GM23338 (cell line): ENCODE measurements around the gene GPRIN2.
"Not testable (repeated sequence)": the region's sequence is repeated elsewhere in the genome, so short reads cannot be mapped to it uniquely, and the experiment has no call there.

Source experiments
- EZH2 ChIP-seq: fragments of 200-600 bp; sonication (generic); IDR thresholded peaks from one replicate; pipeline ENCODE4 v1.8.0; 2017; ENCODE audit warnings: antibody characterized with exemption, mild to moderate bottlenecking, low read depth; ENCODE audit not compliant: unreplicated experiment
- EZH2phosphoT487 ChIP-seq: fragments of 200-600 bp; sonication (generic); IDR thresholded peaks from one replicate; pipeline ENCODE4 v1.8.1; 2018; ENCODE audit warnings: antibody characterized with exemption; ENCODE audit not compliant: unreplicated experiment
- POLR2AphosphoS5 ChIP-seq: IDR thresholded peaks from 2 replicates; pipeline ENCODE4 v1.6.1; 2016; ENCODE audit warnings: antibody characterized with exemption, low read depth
- STAT1 ChIP-seq: IDR thresholded peaks from one replicate; pipeline ENCODE4 v1.6.1; 2016; ENCODE audit warnings: antibody characterized with exemption; ENCODE audit not compliant: unreplicated experiment
- TF ChIP-seq, protein P1 (sequence below), 2 experiments: fragments of 200-600 bp in 1 of 2; sonication (generic) in 1 of 2; conservative IDR thresholded peaks; 2 replicates each; pipeline versions ENCODE4 v1.5.1 to v1.6.1; 2016 to 2017; ENCODE audit warnings: antibody characterized with exemption in 2 of 2, low read depth in 2 of 2, mild to moderate bottlenecking in 2 of 2, moderate library complexity in 1 of 2

DNA sequence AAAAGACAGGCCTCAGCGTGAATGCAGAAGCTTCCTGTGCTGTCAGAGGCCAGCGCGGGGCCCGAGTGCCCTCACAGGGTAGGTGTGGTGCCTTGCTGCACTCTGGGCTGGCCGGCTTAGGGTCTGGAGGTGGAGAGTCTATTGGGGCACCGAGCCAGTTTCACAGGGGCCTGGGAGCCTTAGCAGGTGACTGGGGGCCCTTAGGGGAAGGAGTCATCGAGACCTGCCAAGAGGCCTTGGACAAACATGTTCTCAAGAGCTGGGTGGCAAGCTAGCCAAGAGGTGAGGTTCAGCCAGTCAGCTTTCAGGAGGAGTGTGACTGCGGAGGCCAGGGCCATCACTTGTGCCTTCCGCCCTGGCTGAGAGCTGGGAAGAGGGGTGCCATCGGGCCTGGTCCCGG lies 26.1 kb upstream of the GPRIN2 start:
- TF ChIP-seq POLR2AphosphoS5, EZH2, EZH2phosphoT487, STAT1: not testable (repeated sequence)
- TF ChIP-seq, protein P1, sequence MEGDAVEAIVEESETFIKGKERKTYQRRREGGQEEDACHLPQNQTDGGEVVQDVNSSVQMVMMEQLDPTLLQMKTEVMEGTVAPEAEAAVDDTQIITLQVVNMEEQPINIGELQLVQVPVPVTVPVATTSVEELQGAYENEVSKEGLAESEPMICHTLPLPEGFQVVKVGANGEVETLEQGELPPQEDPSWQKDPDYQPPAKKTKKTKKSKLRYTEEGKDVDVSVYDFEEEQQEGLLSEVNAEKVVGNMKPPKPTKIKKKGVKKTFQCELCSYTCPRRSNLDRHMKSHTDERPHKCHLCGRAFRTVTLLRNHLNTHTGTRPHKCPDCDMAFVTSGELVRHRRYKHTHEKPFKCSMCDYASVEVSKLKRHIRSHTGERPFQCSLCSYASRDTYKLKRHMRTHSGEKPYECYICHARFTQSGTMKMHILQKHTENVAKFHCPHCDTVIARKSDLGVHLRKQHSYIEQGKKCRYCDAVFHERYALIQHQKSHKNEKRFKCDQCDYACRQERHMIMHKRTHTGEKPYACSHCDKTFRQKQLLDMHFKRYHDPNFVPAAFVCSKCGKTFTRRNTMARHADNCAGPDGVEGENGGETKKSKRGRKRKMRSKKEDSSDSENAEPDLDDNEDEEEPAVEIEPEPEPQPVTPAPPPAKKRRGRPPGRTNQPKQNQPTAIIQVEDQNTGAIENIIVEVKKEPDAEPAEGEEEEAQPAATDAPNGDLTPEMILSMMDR (conservative IDR thresholded peaks at IDR 0.05; ENCODE audit: low read depth in 2 of 2) = not testable (repeated sequence)
